LHCN-M2 (cell line): ENCODE measurements around the gene CUX1. TPM values are rescaled to one million over a fixed set of nuclear protein-coding genes. Genes with fewer than 3 reads are reported as not detected.
"Not testable (repeated sequence)": the region's sequence is repeated elsewhere in the genome, so short reads cannot be mapped to it uniquely, and the experiment has no call there.

Experiments used
- DNase-seq: peaks from one replicate; pipeline ENCODE4 v3.0.0-alpha.2; 2012; ENCODE audit warnings: low read depth
- total RNA-seq: library from RNA; depleted of rRNA; stranded (reverse); fragments of >200 nt; gene quantifications from 2 replicates; pipeline ENCODE4 v1.2.3, GENCODE V29; 2014

The CUX1 gene
- total RNA-seq, 1 experiment from 2014 or later: 33.3 TPM

DNA sequence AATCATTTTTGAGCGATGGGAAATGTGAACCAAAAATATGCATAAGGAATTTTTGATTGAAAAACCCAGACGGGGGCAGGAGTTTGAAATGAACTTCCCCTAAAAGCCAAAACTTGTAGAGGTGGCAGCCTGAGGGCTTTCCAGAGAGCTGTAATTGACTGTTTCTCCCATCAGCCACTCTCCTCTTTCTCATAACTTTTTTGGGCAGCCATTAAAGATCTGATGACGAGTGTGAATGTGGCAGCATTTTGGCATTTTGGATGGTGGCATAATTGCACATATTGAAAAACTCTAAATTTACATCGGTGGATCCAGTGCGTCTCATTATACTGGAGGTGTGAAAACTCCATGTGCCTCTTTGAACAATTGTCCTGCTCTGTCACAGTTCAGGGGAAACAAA lies 159.0 kb downstream of the CUX1 start:
- DNase-seq: no peak

DNA sequence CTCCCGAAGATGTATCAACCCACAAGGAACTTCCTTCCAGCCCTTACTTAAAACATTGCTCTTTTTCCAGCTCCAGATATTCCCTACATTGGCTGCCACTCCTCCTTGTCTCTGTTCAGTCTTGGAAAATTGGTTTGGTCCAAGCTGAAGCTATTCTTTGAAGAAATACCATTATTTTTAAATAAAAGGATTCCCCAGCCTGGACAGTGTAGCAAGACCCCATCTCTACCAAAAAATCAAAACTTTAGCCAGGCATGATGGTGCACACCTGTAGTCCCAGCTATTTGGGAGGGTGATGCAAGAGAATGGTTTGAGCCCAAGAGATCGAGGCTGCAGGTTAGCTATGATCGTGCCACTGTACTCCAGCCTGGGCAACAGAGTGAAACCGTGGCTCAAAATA lies 159.8 kb downstream of the CUX1 start:
- no peak for DNase-seq

DNA sequence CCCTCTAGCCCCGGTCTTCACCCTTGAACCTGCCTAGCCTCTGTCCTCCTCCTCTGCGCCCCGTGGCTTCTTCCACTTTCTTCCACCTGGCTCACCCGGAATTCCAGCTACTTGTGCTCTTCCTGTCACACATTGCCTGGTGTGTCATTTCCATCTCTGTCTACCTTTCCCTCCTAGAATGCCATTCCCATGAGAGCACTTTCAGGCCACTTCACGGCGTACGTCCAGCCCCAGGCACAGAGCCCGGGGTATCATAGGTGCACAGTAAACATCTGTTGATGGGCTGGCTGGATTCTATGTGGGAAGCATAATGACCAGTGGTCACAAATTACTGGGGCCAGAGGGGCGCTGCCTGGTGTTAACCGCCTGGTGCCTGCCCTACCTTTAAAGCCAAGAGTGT lies 161.3 kb downstream of the CUX1 start:
- DNase-seq: no peak

DNA sequence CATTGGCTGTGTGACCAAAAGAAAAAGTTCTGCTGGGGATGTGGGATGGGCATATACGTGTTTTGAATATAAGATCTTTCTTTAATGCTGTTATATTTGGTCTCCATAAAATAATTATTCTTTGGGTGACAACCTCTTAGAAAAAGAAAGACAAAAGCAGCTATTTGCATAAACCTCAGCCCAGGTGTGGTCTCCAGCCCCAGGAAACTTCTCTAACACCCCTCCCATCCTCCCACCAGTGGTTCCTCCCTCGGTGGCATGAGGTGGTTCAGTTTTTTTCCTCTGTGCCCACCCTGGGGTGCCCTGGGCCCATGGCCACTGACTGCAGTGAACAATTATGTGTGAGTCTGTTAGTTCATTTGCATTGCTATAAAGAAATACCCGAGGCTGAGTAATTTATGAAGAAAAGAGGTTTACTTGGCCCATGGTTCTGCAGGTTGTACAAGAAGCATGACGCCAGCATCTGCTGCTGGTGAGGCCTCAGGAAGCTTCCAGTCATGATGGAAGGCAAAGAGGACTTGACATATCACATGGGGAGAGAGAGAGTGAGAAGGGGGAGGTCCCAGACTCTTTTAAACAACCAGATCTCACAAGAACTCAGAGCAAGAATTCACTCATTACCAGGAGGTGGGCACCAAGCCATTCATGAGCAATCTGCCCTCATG lies 165.9 kb downstream of the CUX1 start:
- no peak for DNase-seq

GRCh38 chr7:101984133-101984879 lies 166.9 kb downstream of the CUX1 start:
- DNase-seq: no peak

- no peak for DNase-seq
Measured at GRCh38 chr7:101985057-101985902, 167.9 kb downstream of the CUX1 start.

DNA sequence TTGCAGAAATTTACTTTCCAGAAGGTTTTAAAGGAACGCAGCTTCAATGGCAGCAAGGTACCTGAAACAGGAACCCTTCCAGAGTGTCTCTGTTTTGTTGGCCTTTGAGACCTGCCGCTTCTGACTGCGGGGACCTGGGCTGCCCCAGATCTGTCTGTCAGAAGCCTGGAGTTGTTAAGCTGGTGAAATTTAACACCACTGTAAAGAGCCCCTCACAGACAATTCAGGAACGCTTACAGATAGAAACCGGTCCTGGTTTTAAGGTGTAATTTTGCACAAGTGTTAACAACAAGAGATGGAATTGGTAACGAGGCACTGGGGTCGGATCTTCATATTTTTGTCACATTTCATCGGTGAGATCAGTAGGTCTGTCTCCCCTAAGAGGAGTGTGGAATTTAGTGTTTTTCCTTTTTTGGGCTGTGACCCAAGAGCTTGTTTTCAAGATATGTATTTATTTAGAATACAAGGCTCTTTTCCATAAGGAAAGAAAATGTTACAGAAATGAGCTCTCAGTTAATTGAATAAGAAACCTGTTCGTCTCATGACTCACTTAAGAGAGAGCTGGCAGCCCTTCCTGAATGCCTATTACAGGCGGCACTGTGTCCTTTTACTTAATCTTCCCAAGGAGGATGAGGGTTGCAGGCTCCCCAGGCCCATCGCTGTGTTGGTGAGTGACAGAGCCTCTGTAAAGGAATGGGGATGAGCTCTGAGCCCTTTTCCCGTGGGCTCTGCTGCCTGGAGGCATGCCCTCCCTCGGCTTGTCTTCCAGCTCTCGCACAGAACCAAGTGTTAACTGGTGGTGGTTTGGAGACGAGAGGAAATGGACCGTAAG lies 168.7 kb downstream of the CUX1 start:
- DNase-seq: peak; percentile 6

DNA sequence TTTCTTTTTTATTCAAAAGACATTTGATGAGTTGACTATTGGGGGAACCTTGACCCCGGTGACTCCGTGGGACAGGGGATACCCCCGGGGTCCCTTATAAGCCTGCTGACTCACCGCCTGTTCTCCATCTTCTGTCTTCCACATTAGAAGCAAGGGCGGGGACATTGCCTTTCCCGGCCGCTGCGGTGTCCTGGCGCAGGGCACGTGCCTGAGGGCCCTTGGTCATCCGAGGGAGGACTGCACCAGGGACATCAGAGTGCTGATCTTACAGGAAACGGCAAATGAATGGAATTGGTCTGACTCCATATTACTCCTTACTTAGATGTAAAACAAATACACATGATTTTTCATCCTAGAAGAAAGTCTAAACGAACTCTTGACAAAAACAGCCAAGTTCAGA lies 170.1 kb downstream of the CUX1 start:
- DNase-seq: no peak

DNA sequence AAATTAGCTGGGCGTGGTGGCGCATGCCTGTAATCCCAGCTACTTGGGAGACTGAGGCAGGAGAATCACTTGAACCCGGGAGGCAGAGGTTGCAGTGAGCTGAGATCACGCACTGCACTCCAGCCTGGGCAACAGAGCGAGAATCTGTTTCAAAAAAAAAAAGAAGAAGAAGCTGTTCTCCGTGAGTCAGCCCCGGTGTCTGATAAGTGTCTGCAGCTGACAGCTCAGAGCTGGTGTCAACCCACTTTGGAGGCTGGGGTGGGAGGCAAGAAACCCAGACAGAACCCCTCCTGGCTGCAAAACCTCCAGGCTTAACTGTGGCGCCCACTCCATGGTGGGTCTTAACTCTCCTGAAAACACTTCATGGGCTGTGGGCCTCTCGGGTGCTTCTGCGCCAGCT lies 170.6 kb downstream of the CUX1 start:
- not testable (repeated sequence) for DNase-seq

GRCh38 chr7:101988513-101988912 lies 171.1 kb downstream of the CUX1 start:
- DNase-seq: no peak

- DNase-seq: no peak
Measured at GRCh38 chr7:101989101-101989500, 171.7 kb downstream of the CUX1 start.

DNA sequence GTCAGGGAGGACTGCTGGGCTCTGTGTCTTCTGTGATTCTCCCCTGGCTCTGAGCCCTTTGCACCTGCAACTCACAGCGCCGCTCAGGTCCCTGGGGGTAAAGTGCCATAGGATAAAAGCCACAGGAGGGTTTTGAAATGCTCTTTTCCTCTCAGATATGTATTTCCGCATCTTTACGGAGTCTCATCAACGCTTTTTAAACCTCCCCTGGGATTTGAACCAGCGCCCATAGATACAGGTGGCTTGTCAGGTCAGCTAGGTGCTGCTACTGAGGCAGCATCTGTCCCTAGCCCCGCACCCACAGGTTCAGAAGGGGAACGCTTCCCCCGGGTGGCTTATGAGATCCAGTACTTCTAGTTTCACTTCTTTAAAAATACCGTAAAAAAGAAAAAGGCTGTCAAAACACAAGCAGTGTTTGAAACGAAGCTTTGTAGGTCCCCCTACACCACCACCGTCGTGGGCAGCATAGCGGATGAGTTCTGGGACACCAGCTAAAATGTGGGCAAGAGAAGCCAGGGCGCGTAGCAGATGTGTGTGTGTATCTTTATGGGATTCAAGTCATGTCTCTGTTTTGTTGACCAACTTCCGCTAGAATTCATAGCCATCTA lies 173.5 kb downstream of the CUX1 start:
- DNase-seq: no peak

GRCh38 chr7:101991860-101992259 lies 174.4 kb downstream of the CUX1 start:
- DNase-seq: no peak

DNA sequence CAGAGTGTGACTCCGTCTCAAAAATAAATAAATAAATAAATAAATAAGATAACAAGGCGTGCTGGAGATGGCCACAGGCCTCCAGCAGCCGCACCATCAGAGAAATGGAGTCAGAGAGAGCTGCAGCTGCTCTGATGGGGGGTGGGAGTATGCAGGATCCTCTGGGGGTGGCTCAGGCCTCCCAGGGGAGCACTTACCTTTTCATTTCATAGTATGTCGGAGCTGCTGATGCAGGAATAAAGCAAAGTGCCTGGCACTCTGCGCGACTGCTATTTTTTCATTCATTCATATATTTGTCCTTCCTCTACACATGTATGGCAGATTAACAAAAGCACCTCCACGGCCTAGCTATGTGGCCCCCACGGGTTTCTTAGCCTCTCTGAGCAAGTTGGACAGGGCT lies 175.9 kb downstream of the CUX1 start:
- DNase-seq: no peak

GRCh38 chr7:101995121-101995520 lies 177.7 kb downstream of the CUX1 start:
- DNase-seq: no peak

DNA sequence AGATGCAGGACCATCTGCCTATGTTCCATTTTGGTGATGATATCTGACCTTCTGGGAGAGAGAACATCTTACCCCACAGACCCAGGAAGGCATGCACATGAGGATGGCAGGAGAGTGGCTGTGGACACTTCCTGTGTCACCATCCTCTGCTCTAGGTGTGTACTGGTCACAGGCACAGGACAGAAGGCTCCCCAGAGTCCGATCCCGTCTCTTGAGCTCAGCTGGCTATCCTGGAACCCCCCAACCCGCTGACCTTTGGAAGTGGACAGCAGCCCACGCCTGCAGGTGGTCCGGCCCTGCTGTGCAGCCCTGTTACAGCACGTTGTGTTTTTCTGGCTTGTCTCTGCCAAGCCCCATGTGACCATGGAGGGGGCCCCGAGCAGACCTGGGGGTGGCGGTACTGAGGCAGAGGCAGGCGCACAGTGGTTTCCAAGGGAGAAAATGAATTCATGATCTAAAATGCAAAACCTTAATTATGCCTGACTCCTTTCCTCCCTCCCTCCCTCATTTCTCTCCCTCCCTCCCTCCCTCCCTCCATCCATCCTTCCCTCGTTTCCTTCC lies 178.8 kb downstream of the CUX1 start:
- DNase-seq: no peak

DNA sequence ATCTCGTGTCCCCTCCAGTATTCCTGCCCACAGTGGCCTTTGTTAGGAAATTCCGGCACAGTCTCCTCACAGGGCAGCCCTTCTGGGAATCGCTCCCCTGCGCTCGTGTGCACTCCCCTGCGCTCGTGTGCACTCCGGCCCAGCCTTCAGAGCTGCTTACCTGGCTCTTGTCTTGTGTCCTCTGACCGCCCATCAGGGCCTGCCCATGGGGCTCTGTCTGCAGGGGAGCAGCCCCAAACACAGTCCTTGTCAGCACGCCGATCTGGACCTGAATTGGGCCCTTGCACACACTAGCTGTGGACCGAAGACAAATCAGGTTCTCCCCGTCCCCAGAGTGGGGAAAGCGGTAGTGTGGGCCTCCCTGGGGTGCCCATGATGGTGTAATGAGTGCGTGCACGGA lies 179.4 kb downstream of the CUX1 start:
- no peak for DNase-seq

- DNase-seq: no peak
Measured at GRCh38 chr7:101998029-101998905, 180.8 kb downstream of the CUX1 start.

- peak; percentile 43 for DNase-seq
Measured at GRCh38 chr7:101998906-101999240, 181.4 kb downstream of the CUX1 start.

- no peak for DNase-seq
Measured at GRCh38 chr7:101999393-101999792, 182.0 kb downstream of the CUX1 start.
